HTERT RPE-1 (cell line): ENCODE measurements around the gene EMC8.

Experiments used
- in situ Hi-C: fragments of 300-500 bp; cut with MboI; formaldehyde crosslinking; loops from 4 replicates; pipeline ENCODE4 v1.14.3; 2020; ENCODE audit warnings: low sequenced_read_pairs

EMC8 gene

DNA sequence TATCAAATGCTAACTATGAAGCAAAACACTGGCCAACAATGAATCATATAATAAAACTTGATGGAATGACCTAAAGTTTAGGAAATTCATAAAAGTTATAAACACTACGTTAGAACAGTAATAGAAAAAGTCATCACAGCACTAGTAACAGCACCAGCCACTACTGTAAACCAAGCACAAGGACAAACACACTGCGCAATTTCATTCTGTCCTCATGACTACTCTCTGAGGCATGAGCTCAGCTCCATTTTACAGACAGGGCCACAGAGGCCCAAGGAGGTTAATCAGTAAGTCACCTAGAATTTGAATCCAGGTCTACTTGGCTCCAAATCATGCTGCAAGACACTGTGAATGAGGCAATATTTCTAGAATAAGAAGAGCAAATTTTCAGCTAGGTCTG, 13.4 kb downstream of the EMC8 start:
- in situ Hi-C loops, result no loop called here

DNA sequence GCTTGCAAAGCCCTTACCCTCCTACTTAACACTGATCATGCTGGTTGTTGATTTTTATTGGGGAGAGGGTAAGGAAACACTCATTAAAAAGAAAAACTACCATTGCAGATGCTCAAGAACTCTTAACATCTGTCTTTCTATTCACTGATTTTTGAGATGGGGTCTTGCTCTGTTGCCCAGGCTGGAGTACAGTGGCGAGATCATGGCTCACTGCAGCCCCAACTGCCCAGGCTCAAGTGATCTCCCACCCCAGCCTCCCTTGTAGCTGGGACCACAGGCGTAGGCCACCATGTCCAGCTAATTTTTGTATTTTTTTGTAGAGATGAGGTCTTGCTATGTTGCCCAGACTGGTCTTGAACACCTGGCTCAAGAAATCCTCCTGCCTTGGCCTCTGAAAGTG, 14.5 kb downstream of the EMC8 start:
- in situ Hi-C loops, result no loop called here

DNA sequence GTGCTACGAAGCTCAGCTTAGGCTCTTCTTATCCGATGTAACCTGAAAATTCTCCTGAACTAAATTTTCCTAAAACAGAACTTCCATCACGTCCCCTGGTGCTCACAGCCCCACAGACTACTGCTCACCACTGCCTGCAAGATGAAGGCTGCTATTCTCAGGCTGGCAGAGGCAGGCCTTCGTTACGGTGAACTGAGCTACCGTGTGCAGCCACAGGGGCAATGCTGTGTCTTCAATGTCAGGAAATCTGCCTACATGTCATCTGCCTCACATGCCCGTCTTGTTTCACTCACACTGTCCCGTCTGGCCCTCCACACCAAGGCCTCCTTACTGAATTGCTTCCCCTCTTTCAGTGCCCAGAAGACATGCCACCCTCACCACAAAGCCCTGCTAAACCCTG, 15.9 kb downstream of the EMC8 start:
- in situ Hi-C loops, result no loop called here

DNA sequence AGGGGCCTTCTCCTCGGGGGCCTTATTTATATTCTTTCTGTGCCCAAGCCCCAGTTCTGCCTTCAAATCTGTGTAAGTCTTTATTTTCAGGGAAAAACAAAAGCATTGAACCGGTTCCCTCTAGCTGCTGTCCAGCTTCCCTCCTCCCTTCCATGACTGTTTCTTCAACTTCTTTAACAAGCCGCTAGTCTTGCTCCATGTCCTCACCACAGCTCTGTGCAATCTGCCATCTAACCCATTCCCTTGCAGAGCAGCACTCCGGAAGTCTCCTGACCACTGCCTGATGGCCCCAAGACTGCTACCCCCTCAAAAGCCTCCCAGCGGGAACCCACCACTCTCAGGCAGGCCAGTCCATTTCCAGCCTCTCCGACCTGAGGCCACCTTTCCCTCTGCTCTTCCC, 16.9 kb downstream of the EMC8 start:
- in situ Hi-C loops, result no loop called here

DNA sequence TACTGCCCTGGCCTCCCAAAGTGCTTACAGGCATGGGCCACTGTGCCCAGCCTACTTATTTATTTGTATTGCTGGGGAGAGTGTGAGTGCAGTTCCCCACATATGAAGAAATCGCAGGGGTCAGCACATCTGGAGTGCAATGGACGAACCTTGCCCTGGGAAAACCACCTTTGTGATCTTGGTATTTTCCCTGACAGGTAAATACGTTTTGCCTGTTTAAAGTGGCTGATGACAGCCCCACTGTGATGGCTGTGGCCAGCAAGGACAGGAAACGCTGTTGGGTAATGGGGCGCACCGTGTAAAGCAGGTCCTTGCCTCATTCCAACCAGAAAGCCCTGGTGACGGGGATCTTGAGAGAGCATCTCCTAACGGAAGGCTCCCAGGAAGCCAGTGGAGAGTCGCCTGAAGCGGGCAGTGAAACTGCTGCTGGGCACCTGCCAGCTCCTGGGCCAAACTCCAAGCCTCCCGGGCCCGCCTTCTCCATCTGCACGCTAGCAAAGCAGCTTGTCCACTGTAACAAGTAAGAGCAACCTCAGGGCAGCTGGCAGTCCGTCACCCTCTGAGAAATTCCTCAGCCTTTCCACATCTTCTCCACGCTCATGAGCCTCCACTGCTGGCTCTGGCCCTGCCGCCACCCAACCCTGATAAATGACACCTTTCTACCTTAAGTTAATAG, 17.5 kb downstream of the EMC8 start:
- in situ Hi-C loops, result no loop called here

DNA sequence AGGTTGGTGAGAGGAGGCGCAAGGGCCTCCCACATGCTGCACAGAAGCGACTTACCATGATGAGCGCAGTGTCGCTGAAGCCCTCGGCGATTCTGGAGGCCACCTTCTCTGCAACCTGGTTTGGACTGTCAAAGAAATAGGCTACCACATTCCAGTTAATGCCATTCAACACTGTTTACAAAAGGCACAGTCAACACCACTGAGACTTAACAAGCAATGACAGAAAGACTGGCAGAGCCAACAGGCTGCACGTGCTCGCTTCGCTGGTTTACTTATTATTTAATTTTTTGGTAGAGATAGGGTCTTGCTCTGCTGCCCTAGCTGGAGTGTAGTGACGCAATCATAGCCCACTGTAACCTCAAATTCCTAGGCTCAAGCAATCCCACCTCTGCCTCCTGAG, 18.2 kb downstream of the EMC8 start:
- in situ Hi-C loops, result no loop called here

DNA sequence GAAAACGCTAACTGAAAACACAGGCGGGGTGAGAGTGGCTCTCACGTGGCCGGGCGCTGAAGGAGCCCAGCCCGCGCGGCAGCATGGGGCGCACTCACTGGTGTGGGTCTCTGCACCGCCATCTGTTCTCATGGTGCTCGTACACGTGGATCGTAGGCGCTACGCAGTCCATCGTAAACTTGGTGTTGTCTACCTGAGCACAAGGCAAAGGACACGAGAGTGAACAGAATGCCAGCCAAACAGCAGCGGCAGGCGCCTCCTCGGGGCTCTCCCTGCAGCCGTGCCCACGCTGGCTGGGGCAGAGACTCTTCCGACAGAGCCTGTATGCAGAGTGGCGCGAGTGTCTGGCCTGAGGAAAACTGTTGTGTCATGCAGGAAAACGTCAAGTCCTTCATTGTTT, 19.1 kb downstream of the EMC8 start:
- in situ Hi-C loops, result no loop called here

DNA sequence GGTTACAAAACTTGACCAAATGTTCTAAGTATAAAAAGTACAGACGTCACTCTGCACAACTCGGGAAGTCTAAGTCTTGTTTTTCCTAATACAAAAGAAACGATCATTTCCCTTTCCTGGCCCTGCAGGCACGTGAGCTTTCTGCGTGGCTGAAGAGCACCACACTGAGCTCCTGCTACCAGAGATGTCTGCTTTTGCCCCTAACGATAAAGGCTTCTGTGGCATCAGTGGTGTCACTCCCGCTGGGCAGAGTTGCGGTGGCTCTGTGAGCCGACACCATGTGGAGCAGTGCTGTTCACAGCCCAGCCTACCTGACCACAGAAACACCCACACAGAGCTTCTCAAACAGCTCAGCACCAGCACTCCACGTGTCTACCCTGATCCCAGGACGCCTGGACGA, 20.5 kb downstream of the EMC8 start:
- in situ Hi-C loops, result no loop called here

DNA sequence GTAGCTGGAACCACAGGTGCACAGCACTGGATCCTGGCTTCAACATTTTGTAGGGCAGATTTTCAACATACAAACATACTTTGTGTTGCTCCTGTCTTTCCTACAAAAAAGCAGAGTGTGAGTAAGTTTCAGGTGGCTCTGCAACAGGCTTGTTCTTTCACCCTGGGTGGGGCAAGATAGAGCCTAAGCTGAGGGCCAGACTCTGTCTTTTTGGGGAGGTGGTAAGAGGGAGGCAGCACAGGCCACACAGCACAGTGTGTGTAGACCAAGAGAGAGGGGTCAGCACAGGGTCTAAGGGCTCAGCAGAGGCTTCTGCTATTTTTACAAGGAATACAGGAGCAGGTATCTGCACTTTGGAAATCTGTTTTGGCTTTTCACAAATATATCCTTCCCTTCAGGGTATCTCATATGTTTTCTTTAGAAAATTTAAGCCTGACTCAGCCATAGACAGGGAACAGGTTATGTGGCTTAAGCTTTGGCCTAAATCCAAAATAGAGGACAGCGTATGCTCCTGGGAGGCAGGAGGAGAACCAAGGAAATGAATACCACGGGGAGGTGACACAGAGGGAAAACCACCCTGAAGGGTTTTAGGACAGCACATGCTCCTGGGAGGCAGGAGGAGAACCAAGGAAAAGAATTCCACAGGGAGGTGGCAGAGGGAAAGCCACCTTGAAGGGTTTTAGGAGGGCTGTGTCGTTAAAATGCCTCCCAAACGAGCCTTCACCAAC, 21.6 kb downstream of the EMC8 start:
- in situ Hi-C loops, result no loop called here

DNA sequence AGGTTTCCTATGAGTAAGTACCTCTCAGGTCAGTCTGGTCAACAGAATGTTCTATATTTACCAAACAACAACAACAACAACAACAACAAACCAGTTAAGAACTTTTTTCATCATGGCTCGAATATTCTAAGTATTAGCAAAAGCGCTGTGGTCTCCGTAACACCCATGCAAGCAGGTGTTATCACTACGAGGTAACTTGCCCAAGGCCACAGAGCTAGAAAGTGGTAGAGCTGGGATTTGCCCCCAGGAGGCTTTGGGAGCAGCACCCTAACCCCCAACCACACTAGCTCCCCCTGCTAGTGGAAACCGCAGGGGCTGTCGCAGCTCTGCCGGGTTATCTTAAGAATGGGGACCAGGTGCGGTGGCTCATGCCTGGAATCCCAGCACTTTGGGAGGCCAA, 24.5 kb downstream of the EMC8 start:
- in situ Hi-C loops, result no loop called here

DNA sequence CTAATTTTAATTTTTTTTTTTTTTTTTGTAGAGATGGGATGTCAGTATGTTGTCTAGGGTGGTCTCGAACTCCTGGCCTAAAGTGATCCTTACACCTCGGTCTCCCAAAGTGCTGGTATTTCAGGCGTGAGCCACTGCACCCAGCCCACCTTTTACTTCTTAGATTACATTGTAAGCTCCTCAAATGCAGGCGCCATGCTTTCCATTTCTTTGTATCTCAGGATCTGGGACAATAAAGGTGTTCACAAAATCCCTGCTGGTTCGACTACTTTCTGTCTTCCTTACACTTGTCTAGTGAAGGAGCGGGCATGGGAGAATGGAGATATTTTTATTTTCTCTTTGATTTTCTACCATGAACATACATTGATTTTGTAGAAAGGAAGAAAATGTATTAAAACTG, 25.2 kb downstream of the EMC8 start:
- in situ Hi-C loops, result no loop called here

DNA sequence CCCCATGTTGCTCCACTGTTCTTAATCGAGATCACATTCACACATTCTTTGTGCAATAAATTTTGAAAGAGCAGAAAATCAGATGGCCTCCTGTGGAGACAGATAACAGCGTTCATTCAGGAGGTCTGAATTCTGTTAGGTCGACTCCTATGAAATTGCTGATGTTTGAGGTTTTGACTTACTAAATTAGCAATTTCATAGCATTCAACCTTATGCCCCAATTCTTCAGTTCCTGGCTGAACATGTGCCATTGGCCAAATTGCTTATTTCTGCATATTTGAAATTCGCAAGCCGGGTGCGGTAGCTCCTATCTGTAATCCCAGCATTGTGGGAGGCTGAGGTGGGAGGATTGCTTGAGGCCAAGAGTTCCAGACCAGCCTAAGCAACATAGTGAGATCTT, 26.3 kb downstream of the EMC8 start:
- in situ Hi-C loops, result no loop called here

DNA sequence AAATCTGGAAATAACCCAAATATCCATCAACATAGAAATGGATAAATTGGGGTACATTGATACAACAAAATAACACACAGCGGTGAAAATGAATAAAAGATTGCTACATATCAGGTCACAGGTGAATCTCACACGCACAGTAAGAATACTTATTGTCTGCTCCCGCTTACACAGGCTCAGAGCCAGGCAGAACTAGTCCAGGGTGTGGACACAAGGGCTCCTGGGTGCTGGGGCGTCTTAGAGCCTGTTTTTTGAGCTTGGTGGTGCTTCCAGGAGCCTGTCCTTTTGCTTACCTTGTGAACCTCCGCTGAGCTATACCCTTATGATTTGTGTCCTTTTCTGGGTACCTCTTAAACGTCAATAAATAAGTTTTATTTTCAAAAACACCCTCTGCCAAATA, 28.6 kb downstream of the EMC8 start:
- in situ Hi-C loops, result no loop called here

DNA sequence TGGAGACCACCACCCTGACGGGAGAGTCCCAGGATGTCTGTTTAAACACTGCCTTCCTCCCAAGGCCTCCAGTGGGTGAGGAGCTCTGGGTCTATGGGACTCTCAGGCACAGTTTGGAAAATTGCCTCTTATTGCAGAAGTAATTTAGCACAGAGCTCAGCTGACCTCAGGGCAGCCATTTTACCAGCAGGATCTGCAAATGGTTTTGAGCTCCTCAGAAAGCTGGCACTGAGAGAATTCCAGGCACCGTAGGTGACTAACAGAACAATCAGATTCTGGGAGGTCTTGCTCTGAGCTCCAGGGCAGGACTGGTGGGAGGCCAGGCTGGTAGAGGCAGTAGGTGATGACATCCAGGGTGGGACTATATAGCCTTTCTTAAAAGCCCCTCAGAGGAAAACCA, 31.1 kb downstream of the EMC8 start:
- in situ Hi-C loops, result no loop called here

DNA sequence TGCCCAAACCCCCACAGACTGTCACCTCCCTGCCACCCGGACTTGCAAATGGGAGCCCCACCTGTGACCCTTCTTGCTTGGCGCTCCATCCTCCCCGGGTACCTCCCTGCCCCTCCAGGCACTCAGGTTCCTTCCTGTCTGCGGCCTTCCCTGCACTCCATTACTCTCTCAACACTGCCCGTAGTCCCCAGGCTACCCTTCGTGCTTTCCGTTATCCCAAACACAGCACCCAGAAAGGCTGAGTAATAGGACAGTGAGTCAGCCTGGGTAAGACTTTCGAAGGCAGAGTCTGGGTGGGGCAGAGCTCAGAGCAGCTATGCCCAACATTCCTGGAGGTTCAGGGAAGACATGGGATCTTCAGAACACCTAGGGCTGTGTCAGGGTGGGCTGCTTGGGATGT, 31.8 kb downstream of the EMC8 start:
- in situ Hi-C loops, result no loop called here

DNA sequence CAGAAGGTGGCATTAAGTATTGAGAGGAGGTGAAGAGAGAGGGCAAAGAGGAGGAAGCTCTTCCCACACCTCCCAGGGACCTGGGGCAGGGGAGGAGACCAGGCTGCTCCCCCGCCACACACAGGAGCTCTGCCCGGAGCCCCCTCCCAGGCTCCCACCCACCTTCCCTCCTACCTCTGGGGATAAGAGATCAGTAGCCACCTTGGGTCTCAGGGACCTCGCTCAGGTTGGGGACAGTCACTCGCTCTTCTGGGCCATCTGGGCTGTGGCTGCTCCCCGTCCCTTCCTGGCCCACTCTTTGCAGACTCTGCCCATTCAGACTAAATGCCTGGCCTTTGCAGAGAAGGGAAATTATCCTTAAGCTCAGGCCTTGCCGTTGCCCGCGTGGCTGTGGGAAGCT, 33.6 kb downstream of the EMC8 start:
- in situ Hi-C loops, result no loop called here

DNA sequence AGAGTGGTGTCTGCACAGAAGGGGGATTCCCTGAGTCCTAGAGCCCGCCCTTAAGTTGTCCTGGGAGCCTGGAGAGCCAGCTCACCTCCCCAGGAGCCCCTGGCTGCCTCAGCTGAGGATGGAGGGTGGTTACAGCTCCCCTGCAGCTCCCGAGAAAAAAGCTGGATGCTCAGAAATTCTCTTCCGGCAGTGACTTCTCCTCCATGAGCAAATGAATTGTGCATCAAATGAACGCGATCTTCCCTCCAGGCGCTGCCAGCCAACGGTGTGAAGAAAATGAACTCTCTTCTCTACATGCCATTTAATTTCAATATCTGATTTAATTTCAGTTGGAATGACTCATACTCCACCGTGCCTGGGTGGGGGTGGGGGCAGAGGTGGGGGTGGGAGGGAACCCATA, 34.1 kb downstream of the EMC8 start:
- in situ Hi-C loops, result no loop called here

DNA sequence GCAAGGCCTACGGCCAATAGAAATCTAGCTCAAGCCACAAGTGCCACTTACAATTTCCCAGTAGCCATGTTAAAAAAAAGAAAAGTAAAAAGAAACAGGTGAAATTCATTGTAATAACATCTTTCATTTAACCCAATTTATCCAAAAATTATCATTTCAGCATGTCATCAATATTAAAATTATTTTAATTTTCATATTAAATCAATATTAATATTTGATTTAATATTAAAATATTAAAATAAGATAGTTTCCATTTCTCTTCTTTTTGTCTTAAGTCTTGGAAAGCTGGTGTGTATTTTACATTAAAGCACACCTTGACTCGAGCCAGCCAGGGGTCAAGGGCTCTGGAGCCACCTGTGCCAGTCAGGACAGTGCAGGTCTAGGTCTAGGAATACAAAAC, 35.7 kb downstream of the EMC8 start:
- in situ Hi-C loops, result no loop called here

DNA sequence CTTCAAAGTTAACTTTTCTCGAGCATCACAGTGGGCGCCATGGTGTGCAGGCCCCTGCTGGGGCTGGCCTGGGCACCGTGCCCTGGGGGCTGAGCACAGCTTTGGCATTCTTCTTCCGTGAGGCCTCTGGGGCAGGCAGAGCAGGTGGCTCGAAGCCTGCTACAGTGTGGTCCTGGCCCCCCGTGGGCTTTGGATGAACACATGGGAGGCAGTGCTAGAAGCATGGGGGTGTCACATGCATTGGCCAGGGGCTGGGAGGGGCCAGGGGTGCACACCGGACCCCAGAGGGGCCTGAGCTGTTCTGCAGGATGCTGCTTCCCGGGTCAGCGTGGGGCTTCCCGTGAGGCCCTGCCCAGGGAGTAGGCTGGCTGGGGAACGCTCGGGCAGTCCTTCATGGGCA, 36.4 kb downstream of the EMC8 start:
- in situ Hi-C loops, result no loop called here

DNA sequence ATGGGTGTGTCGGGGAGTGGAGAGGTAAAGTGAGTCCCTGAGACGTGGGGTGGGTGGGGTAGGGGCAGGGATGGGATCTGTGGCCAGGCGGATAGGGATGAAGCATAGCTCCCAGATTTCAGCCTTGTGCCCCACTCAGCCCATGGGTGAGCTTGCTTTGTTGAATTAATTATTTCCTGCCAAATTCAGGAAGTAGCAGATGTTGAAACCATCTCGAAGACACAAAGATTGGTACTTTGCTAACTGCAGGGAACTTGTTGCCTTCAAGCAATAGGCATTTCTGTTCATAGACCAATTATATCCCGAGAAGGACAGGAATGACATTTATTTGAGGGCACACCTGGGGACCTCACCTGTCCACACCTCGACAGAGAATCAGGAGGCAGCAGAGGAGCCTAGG, 37.5 kb downstream of the EMC8 start:
- in situ Hi-C loops, result no loop called here

DNA sequence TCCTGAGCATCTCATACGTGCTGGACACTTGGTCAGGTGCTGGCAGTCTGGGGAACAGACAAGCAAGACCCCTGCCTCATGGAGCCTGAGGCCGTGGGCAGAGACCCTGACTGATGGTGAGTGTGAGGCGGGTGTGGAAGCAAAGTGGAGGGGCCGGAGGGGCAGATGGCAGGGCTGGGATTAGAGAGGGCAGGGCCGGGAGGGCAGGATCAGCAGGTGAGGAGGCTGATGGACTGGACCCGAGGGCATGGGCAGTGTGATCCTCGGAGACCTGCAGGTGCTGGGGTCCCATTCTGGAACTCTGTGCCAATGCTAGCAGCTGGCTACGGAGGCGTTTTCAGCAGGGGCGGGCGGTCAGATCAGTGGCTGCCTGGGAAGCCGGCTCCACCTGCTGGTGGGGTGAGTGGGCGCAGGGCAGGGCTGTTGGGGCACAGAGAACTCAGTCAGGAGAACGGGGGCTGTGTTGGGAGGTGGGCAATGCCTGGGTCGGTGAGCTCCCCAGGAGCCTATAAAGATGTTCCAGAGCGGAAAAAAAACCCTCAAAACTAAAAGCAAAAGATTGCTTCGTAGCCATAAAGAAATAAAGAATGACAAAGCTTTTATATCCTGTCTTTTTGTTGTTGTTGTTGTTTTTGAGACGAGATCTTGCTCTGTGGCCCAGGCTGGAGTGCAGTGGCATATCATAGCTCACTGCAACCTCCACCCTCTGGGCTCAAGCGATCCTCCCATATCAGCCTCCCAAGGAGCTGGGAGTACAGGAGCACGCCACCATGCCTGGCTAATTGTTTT, 39.5 kb downstream of the EMC8 start:
- in situ Hi-C loops, result no loop called here

DNA sequence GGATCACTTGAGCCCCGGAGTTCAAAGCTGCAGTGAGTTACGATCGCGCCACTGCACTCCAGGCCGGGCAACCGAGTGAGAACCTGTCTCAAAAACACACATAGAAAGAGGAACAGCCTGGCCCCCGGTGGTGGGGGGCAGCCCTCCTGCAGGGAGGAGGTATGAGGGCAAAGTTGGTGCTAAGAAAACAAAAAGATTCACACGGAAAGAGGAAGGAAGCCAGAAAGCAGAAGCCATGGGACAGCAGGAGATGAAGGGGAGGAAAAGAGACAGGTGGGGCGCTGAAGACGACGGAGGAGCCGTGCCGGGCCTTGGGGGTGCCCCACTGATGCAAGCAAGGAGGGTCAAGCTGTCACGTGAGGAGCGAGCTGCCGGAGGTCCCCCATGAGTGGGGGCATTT, 40.2 kb downstream of the EMC8 start:
- in situ Hi-C loops, result no loop called here
